Mucosa of descending colon (tissue), 3 donors: ENCODE measurements around the gene SLX9. TPM values are rescaled to one million over a fixed set of nuclear protein-coding genes. Genes with fewer than 3 reads are reported as not detected.
A peak's percentile ranks its signal among the peaks of the same experiment; 100 is the strongest.

ENCODE experiments used
- ATAC-seq: fragments of 200-7000 bp; cut with Tn5 transposase; one replicate; pipeline ENCODE4 v1.9.1; 2020; ENCODE audit warnings: mild to moderate bottlenecking, moderate library complexity
- DNase-seq, 3 donors: peaks; one replicate each; pipeline ENCODE4 v3.0.0-alpha.2; 2020
- H3K36me3 ChIP-seq: fragments of 200-600 bp; one replicate; pipeline ENCODE4 v1.8.0; 2021; ENCODE audit warnings: low read depth, mild to moderate bottlenecking
- H3K4me1 ChIP-seq: fragments of 200-600 bp; one replicate; pipeline ENCODE4 v1.8.0; 2021; ENCODE audit warnings: low read depth, mild to moderate bottlenecking
- H3K4me3 ChIP-seq: fragments of 200-600 bp; one replicate; pipeline ENCODE4 v1.8.0; 2021; ENCODE audit warnings: mild to moderate bottlenecking
- H3K9me3 ChIP-seq: fragments of 200-600 bp; one replicate; pipeline ENCODE4 v1.8.0; 2021; ENCODE audit warnings: mild to moderate bottlenecking
- intact Hi-C, 2 donors: fragments of 100-400 bp; cut with DNase I in 1 of 2; cut with micrococcal nuclease in 1 of 2; formaldehyde crosslinking; loops; one replicate each; pipeline versions ENCODE4 v1.11.0 to v1.11.1; 2022; cut with DNase I, micrococcal nuclease
- total RNA-seq, 3 donors: library from RNA; stranded (reverse); fragmentation: NEBNext Ultra II Directional in 2 of 3; extraction: Animal tissue kit (Norgen Biotek cat#: 25700) in 2 of 3; gene quantifications; one replicate each; pipeline versions ENCODE4 v1.2.1 to v1.2.4, GENCODE V29; 2021 to 2023
- TF ChIP-seq, protein P1 (sequence below): fragments of 200-600 bp; IDR thresholded peaks from one replicate; pipeline ENCODE4 v1.8.0; 2022; ENCODE audit warnings: antibody characterized with exemption, mild to moderate bottlenecking
- donor health status: DM: no; HTN: no; CAD: no; lungs with moderate emphysema.
- donor health status: DM: no; HTN: no; CAD: no.
- donor health status: DM: no; HTN: yes; CAD: no.

The SLX9 gene
- total RNA-seq, 3 donors from 2014 or later, result 19.8 to 42.2 (median 20.9) TPM

DNA sequence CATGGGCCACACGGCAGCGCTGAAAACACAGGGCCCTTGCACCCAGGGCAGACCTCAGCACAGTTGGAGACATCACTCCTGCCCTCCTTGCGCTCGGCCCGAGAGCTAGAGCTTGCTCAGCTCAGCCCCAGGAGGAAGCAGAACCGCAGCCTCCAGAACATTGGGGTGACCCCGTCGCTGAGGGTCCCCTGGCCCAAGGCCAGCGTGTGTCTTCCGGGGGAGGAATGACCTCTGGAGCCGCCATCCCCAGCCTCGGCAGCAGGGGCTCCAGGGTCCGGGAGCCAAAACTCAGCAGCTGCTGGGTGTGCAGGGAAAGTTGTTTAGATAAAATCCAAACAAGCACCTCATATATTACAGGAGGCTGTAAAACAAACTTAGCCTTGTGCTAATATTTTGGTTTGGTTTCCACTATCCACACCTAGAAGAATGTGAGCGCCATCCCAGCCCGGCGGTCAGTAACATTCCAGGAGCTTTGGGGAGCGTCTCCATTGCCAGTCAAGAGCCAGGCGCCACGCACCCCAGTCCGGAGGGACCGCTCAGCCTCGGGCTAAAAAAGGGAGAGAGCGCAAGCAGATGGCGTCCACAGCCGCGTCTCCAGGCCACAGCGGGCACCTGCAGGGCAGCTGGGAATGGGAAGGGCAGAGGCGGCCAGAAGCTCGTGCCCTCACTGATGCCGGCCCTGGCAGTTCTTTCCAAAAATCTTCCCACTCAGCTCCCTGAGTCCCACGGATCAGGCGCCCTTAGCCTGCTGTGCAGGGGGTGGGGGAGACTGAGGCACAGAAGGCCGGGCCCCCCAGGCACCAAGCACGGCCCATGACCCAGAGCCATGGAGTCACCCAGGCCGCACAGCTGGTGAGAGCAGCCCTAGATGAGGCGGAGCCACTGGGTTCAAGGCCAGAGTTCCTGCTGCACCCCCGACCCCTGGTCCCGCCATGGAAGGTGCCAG is 52.0 kb downstream of the SLX9 start:
- no peaks in the 10 kb centered on the region for H3K4me1 ChIP-seq
- H3K36me3 ChIP-seq, result no peaks in the 10 kb centered on the region
- TF ChIP-seq, protein P1, sequence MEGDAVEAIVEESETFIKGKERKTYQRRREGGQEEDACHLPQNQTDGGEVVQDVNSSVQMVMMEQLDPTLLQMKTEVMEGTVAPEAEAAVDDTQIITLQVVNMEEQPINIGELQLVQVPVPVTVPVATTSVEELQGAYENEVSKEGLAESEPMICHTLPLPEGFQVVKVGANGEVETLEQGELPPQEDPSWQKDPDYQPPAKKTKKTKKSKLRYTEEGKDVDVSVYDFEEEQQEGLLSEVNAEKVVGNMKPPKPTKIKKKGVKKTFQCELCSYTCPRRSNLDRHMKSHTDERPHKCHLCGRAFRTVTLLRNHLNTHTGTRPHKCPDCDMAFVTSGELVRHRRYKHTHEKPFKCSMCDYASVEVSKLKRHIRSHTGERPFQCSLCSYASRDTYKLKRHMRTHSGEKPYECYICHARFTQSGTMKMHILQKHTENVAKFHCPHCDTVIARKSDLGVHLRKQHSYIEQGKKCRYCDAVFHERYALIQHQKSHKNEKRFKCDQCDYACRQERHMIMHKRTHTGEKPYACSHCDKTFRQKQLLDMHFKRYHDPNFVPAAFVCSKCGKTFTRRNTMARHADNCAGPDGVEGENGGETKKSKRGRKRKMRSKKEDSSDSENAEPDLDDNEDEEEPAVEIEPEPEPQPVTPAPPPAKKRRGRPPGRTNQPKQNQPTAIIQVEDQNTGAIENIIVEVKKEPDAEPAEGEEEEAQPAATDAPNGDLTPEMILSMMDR, result no peak
- no peaks in the 10 kb centered on the region for H3K9me3 ChIP-seq
- intact Hi-C loops, result no loop called here
- no peak overlapping the region for H3K4me3 ChIP-seq
- DNase-seq, result peak in 2 of 3 donors; percentile 20 to 39
- no peak for ATAC-seq

GRCh38 chr21:44992608-44993031 is 52.8 kb downstream of the SLX9 start:
- Histone ChIP-seq H3K9me3 (no peaks in the 10 kb centered on the region), H3K4me1 (no peaks in the 10 kb centered on the region), H3K4me3 (no peak overlapping the region), H3K36me3 (no peaks in the 10 kb centered on the region)
- intact Hi-C loops, result no loop called here
- DNase-seq (peak in 1 of 3 donors; percentile 40), ATAC-seq (no peak)
- TF ChIP-seq, protein P1, result no peak

- Histone ChIP-seq H3K36me3 (no peaks in the 10 kb centered on the region), H3K9me3 (no peaks in the 10 kb centered on the region), H3K4me3 (no peak overlapping the region), H3K4me1 (no peaks in the 10 kb centered on the region)
- intact Hi-C loops, result no loop called here
- peak in 2 of 3 donors; percentile 14 to 48 for DNase-seq
- TF ChIP-seq, protein P1, result no peak
- ATAC-seq, result no peak
Measured at GRCh38 chr21:44993321-44994046, 53.7 kb downstream of the SLX9 start.

GRCh38 chr21:44994047-44994694 is 54.3 kb downstream of the SLX9 start:
- intact Hi-C loops, result no loop called here

More at GRCh38 chr21:44994047-44994694, 54.3 kb downstream of the SLX9 start:
- H3K9me3 ChIP-seq, result no peaks in the 10 kb centered on the region
- H3K4me3 ChIP-seq, result no peak overlapping the region
- TF ChIP-seq, protein P1, result no peak
- H3K36me3 ChIP-seq, result no peaks in the 10 kb centered on the region
- no peaks in the 10 kb centered on the region for H3K4me1 ChIP-seq
- ATAC-seq, result no peak
- DNase-seq, result peak in 2 of 3 donors; percentile 10 to 11
